Measurements from ENCODE around the gene CHST7. TPM values are rescaled to one million over a fixed set of nuclear protein-coding genes. Genes with fewer than 3 reads are reported as not detected.

Gene CHST7
- total RNA-seq, 2 donors from 2014 or later, result 8.8 to 28.9 TPM

DNA sequence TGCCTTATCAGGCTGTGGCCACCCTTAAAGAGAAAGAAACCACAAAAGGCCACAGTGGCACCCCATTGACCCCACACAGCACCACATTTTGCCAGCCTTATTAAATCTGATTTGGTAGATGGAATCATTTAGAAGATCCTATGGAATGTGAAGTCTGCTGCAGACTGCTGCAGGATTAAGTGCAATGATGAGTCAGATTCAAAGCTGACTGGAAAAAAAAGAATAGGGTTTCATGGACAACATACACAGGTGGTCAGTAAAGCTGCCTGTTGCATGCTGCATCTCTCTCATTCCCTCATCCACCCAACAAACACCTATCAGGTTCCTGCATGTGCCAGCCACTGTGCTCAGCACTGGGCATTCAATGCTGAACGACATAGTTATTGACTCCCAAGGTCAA, 56.6 kb downstream of the CHST7 start:
- intact Hi-C loops (cut with DNase I), result no loop called here
- TF ChIP-seq POLR2A (IDR thresholded peaks at IDR 0.05) (no peak), POLR2AphosphoS5 (IDR thresholded peaks at IDR 0.05) (no peak)
- TF ChIP-seq, protein P1, sequence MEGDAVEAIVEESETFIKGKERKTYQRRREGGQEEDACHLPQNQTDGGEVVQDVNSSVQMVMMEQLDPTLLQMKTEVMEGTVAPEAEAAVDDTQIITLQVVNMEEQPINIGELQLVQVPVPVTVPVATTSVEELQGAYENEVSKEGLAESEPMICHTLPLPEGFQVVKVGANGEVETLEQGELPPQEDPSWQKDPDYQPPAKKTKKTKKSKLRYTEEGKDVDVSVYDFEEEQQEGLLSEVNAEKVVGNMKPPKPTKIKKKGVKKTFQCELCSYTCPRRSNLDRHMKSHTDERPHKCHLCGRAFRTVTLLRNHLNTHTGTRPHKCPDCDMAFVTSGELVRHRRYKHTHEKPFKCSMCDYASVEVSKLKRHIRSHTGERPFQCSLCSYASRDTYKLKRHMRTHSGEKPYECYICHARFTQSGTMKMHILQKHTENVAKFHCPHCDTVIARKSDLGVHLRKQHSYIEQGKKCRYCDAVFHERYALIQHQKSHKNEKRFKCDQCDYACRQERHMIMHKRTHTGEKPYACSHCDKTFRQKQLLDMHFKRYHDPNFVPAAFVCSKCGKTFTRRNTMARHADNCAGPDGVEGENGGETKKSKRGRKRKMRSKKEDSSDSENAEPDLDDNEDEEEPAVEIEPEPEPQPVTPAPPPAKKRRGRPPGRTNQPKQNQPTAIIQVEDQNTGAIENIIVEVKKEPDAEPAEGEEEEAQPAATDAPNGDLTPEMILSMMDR (IDR thresholded peaks at IDR 0.05), result no peak
- no peak for DNase-seq (ENCODE audit: low spot score)
- Histone ChIP-seq H3K9me3 (no peaks in the 10 kb centered on the region), H3K4me3 (no peak overlapping the region), H3K36me3 (no peaks in the 10 kb centered on the region), H3K27ac (no peak overlapping the region), H3K4me1 (replicated peaks) (no peaks in the 10 kb centered on the region), H3K27me3 (replicated peaks; ENCODE audit: insufficient read depth) (no peaks in the 10 kb centered on the region)
- WGBS, result 89% methylated on average over 1 of the region's 1 CpG

DNA sequence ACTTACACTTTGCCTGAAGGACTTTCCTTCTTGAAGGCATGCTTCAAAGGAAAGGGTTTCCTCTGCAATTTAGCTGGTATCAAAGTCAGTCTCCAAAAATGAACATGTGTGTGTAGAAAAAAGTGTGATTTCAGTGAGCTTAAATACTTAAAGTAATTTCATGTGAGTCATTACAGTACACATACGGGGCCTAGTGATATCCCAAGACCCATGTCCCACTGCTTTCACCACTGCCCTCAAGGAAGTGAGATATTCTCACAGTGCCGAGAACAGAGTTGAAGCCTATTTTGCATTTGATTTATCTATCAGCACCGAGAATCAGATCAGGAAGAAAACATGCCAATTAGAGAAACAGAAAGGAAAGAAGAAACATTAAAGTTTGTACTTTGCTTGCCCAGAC, 61.0 kb downstream of the CHST7 start:
- intact Hi-C loops (cut with DNase I), result no loop called here

DNA sequence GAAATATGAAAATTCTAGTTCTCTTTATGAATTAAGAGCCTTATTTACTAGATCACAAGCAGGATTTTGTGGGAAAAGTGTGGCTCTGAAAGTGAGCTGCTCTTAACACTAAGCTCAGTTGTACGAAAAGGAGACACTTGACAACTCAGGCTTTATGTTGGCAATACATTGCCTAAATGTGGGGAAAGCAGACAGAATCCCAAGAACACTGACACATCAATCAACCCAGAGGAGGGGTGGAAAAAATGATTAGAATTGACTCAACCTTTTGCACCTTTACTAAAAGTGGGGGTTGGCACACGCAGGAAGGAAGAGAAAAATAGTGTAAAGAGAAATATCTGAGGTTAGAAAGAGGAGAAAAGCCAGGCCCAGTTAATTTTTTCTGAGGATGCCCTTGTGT, 61.6 kb downstream of the CHST7 start:
- no peak overlapping the region for H3K27ac ChIP-seq
- WGBS, result 94% methylated on average over 2 of the region's 2 CpGs
- H3K36me3 ChIP-seq, result no peaks in the 10 kb centered on the region
- TF ChIP-seq, protein P1 (IDR thresholded peaks at IDR 0.05), result no peak
- TF ChIP-seq POLR2A (IDR thresholded peaks at IDR 0.05), result no peak
- TF ChIP-seq POLR2AphosphoS5 (IDR thresholded peaks at IDR 0.05), result no peak
- no peaks in the 10 kb centered on the region for H3K4me1 ChIP-seq (replicated peaks)
- no peaks in the 10 kb centered on the region for H3K9me3 ChIP-seq
- DNase-seq (ENCODE audit: low spot score), result no peak
- no peak overlapping the region for H3K4me3 ChIP-seq
- H3K27me3 ChIP-seq (replicated peaks; ENCODE audit: insufficient read depth), result no peaks in the 10 kb centered on the region
- intact Hi-C loops (cut with DNase I), result no loop called here

More for the DNA sequence above, 61.0 kb downstream of the CHST7 start:
- DNase-seq (ENCODE audit: low spot score), result no peak
- TF ChIP-seq, protein P1 (IDR thresholded peaks at IDR 0.05), result no peak
- TF ChIP-seq POLR2AphosphoS5 (IDR thresholded peaks at IDR 0.05) (no peak), POLR2A (IDR thresholded peaks at IDR 0.05) (no peak)
- Histone ChIP-seq H3K4me3 (no peak overlapping the region), H3K36me3 (no peaks in the 10 kb centered on the region), H3K27ac (no peak overlapping the region), H3K4me1 (replicated peaks) (no peaks in the 10 kb centered on the region), H3K9me3 (no peaks in the 10 kb centered on the region), H3K27me3 (replicated peaks; ENCODE audit: insufficient read depth) (no peaks in the 10 kb centered on the region)
- 65% methylated on average over 3 of the region's 3 CpGs for WGBS

DNA sequence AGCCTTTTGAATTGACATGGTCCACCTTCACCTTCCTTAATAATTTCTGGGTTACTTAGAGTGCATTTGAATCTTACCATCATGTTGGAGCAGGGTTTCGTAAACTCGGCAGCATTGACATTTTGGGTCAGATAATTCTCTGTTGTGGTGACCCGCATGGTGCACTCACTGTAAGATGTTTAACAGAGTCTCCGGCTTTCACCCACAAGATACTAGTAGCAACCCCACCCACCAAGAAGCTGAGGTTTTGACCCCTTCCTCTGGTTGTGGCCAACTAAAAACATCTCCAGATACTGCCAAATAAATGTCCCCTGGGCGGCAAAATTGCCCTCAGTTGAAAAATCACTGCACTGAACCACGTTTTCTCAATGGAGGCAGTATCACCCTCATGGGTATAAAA, 62.7 kb downstream of the CHST7 start:
- WGBS, result 85% methylated on average over 6 of the region's 6 CpGs
- Histone ChIP-seq H3K4me3 (no peak overlapping the region), H3K36me3 (no peaks in the 10 kb centered on the region), H3K4me1 (replicated peaks) (no peaks in the 10 kb centered on the region), H3K27ac (no peak overlapping the region), H3K27me3 (replicated peaks; ENCODE audit: insufficient read depth) (no peaks in the 10 kb centered on the region), H3K9me3 (no peaks in the 10 kb centered on the region)
- DNase-seq (ENCODE audit: low spot score), result no peak
- TF ChIP-seq, protein P1 (IDR thresholded peaks at IDR 0.05), result no peak
- TF ChIP-seq POLR2A (IDR thresholded peaks at IDR 0.05) (no peak), POLR2AphosphoS5 (IDR thresholded peaks at IDR 0.05) (no peak)
- intact Hi-C loops (cut with DNase I), result no loop called here

DNA sequence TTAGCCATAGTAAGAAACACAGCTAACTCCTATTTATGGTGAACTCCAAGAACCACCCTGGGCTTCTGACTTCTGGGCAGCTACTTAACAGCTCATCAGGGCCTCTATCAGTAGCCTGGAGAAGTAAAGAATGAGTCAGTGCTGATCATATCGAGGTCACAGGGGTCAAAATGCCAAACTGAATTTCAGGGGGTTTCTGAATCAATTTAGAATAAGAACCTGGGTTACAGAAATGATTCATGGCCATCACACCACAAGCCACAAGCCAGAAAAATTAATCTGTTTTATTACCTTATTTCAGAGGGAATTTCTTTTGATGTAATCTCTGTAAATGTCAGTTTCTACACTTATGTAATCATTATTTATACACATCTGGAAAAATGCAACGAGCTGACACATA, 64.4 kb downstream of the CHST7 start:
- TF ChIP-seq, protein P1 (IDR thresholded peaks at IDR 0.05), result no peak
- no peak for TF ChIP-seq POLR2A (IDR thresholded peaks at IDR 0.05)
- no peak for TF ChIP-seq POLR2AphosphoS5 (IDR thresholded peaks at IDR 0.05)
- Histone ChIP-seq H3K36me3 (no peaks in the 10 kb centered on the region), H3K27ac (no peak overlapping the region), H3K4me3 (no peak overlapping the region), H3K4me1 (replicated peaks) (no peaks in the 10 kb centered on the region), H3K27me3 (replicated peaks; ENCODE audit: insufficient read depth) (no peaks in the 10 kb centered on the region), H3K9me3 (no peaks in the 10 kb centered on the region)
- 75% methylated on average over 2 of the region's 2 CpGs for WGBS
- intact Hi-C loops (cut with DNase I), result no loop called here
- DNase-seq (ENCODE audit: low spot score), result no peak

Measured in prostate gland (tissue), 2 donors.